B cell (primary cell): Measurements from ENCODE around the gene OR6S1. TPM values are rescaled to one million over a fixed set of nuclear protein-coding genes. Genes with fewer than 3 reads are reported as not detected.

ENCODE experiments used
- ATAC-seq: fragments of 200-7000 bp; cut with Tn5 transposase; one replicate; pipeline ENCODE4 v1.10.0; 2021; ENCODE audit warnings: low read depth, mild to moderate bottlenecking, moderate number of reproducible peaks, moderate library complexity
- CTCF ChIA-PET: fragments of 350-600 bp; sonication (Branson Sonifier 250); formaldehyde crosslinking; loops from one replicate; lab custom pipeline; 2021; ENCODE audit warnings: antibody characterized with exemption, inconsistent platforms; lab: Charles Lee
- POLR2A ChIA-PET: fragments of 350-600 bp; sonication (Branson Sonifier 250); formaldehyde crosslinking; loops from one replicate; lab custom pipeline; 2021; ENCODE audit warnings: antibody characterized with exemption; lab: Charles Lee
- DNase-seq: peaks from one replicate; pipeline ENCODE4 v3.0.0; 2013
- H2AFZ ChIP-seq: 2 replicates; pipeline ENCODE4 v1.6.1; 2012; ENCODE audit warnings: mild to moderate bottlenecking, low read depth, low read length; ENCODE audit not compliant: insufficient read depth, poor library complexity, severe bottlenecking
- H3K27ac ChIP-seq, 2 donors: 1 replicate in 1 of 2; 2 replicates in 1 of 2; pipeline ENCODE4 v1.5.1; 2012 to 2013; ENCODE audit warnings: low read length in 2 of 2, mild to moderate bottlenecking in 2 of 2, moderate library complexity in 1 of 2
- H3K27me3 ChIP-seq, 4 experiments: fragments of 200-600 bp in 1 of 4; sonication (generic) in 1 of 4; replicated peaks in 1 of 4; 1 replicate in 2 of 4; 2 replicates in 2 of 4; pipeline versions ENCODE4 v1.6.1 to v1.7.0; 2013 to 2016; ENCODE audit warnings: low read length in 3 of 4, mild to moderate bottlenecking in 2 of 4, mixed read lengths in 1 of 4, moderate library complexity in 1 of 4; ENCODE audit not compliant: insufficient read depth in 4 of 4, control insufficient read depth in 3 of 4; ENCODE audit errors: control extremely low read depth in 1 of 4
- H3K36me3 ChIP-seq, 2 experiments: replicated peaks in 1 of 2; 1 replicate in 1 of 2; 2 replicates in 1 of 2; pipeline versions ENCODE4 v1.6.1 to v1.7.1; 2013; ENCODE audit warnings: low read length in 1 of 2; ENCODE audit not compliant: insufficient read depth in 2 of 2, control insufficient read depth in 1 of 2; ENCODE audit errors: control extremely low read depth in 1 of 2, extremely low read depth in 1 of 2
- H3K4me1 ChIP-seq, 2 donors: fragments of 200-600 bp in 1 of 2; sonication (generic) in 1 of 2; 1 replicate in 1 of 2; 2 replicates in 1 of 2; pipeline versions ENCODE4 v1.5.1 to v1.6.1; 2013 to 2017; ENCODE audit warnings: low read length in 2 of 2; ENCODE audit not compliant: control insufficient read depth in 2 of 2, insufficient read depth in 2 of 2
- H3K4me2 ChIP-seq: replicated peaks from 2 replicates; pipeline ENCODE3; 2012; ENCODE audit warnings: mild to moderate bottlenecking, low read depth, low read length; ENCODE audit not compliant: poor library complexity, severe bottlenecking
- H3K4me3 ChIP-seq, 5 experiments: fragments of 200-600 bp in 1 of 5; sonication (generic) in 1 of 5; 1 replicate in 3 of 5; 2 replicates in 2 of 5; pipeline versions ENCODE4 v1.5.1 to v1.7.0; 2011 to 2016; ENCODE audit warnings: low read length in 4 of 5, mild to moderate bottlenecking in 4 of 5, low read depth in 2 of 5, control low read depth in 1 of 5, moderate library complexity in 1 of 5; ENCODE audit not compliant: insufficient read depth in 1 of 5; ENCODE audit errors: control extremely low read depth in 1 of 5, extremely low read depth in 1 of 5
- H3K79me2 ChIP-seq: fragments of 200-600 bp; sonication (generic); one replicate; pipeline ENCODE4 v1.6.0; 2016; ENCODE audit warnings: low read length; ENCODE audit not compliant: control insufficient read depth, insufficient read depth
- H3K9ac ChIP-seq: fragments of 200-600 bp; sonication (generic); 2 replicates; pipeline ENCODE4 v1.6.1; 2017; ENCODE audit warnings: mild to moderate bottlenecking, low read length, moderate library complexity
- H3K9me3 ChIP-seq, 3 donors: one replicate each; pipeline versions ENCODE4 v1.6.1 to v1.7.1; 2013; ENCODE audit warnings: low read length in 2 of 3; ENCODE audit not compliant: control insufficient read depth in 2 of 3, insufficient read depth in 1 of 3; ENCODE audit errors: control extremely low read depth in 1 of 3
- H4K20me1 ChIP-seq: 2 replicates; pipeline ENCODE4 v1.6.0; 2012; ENCODE audit warnings: mild to moderate bottlenecking, low read length; ENCODE audit not compliant: insufficient read depth, control insufficient read depth, poor library complexity, severe bottlenecking
- H3K27ac Mint-ChIP-seq: one replicate; pipeline ENCODE4 v1.8.0; 2021; ENCODE audit warnings: mixed read lengths
- H3K27me3 Mint-ChIP-seq: one replicate; pipeline ENCODE4 v1.8.0; 2021; ENCODE audit warnings: mixed read lengths
- H3K4me1 Mint-ChIP-seq: one replicate; pipeline ENCODE4 v1.8.0; 2021; ENCODE audit warnings: mixed read lengths
- H3K4me3 Mint-ChIP-seq: one replicate; pipeline ENCODE4 v1.8.0; 2021; ENCODE audit warnings: mixed read lengths
- H3K9me3 Mint-ChIP-seq: one replicate; pipeline ENCODE4 v1.8.0; 2022; ENCODE audit warnings: mixed read lengths; ENCODE audit not compliant: insufficient read depth
- EZH2 ChIP-seq: IDR thresholded peaks from 2 replicates; pipeline ENCODE4 v1.6.1; 2012; ENCODE audit warnings: borderline replicate concordance, low read depth, mild to moderate bottlenecking, moderate library complexity, low read length; ENCODE audit not compliant: insufficient read depth, poor library complexity, severe bottlenecking
- WGBS: methylation state at CpG from one replicate; pipeline ENCODE4 v1.1.5; 2013; ENCODE audit warnings: missing lambda C conversion rate; ENCODE audit not compliant: insufficient coverage; 5-methylcytosine and 5-hydroxymethylcytosine counted together
- intact Hi-C: fragments of 100-400 bp; cut with micrococcal nuclease; formaldehyde crosslinking; loops from one replicate; pipeline ENCODE4 v1.10.0; 2022
- polyA plus RNA-seq: library from polyadenylated mRNA; depleted of rRNA; stranded (reverse); fragments of >200 nt; gene quantifications from 2 replicates; pipeline ENCODE4 v1.2.3, GENCODE V29; 2012
- total RNA-seq, 2 donors: library from RNA; stranded (reverse); fragments of 120-200 nt in 1 of 2; gene quantifications; 1 replicate in 1 of 2; 2 replicates in 1 of 2; pipeline versions ENCODE4 v1.2.3 to v1.2.4, GENCODE V29; 2013 to 2022
- TF ChIP-seq, protein P1 (sequence below): fragments of 200-600 bp; IDR thresholded peaks from one replicate; pipeline ENCODE4 v1.8.0; 2022; ENCODE audit warnings: antibody characterized with exemption, mild to moderate bottlenecking

OR6S1 gene
- total and polyA plus RNA-seq, 2 donors (not counting 1 experiment from before 2014, with no cell fraction given): 0.16 TPM; not detected in 1

DNA sequence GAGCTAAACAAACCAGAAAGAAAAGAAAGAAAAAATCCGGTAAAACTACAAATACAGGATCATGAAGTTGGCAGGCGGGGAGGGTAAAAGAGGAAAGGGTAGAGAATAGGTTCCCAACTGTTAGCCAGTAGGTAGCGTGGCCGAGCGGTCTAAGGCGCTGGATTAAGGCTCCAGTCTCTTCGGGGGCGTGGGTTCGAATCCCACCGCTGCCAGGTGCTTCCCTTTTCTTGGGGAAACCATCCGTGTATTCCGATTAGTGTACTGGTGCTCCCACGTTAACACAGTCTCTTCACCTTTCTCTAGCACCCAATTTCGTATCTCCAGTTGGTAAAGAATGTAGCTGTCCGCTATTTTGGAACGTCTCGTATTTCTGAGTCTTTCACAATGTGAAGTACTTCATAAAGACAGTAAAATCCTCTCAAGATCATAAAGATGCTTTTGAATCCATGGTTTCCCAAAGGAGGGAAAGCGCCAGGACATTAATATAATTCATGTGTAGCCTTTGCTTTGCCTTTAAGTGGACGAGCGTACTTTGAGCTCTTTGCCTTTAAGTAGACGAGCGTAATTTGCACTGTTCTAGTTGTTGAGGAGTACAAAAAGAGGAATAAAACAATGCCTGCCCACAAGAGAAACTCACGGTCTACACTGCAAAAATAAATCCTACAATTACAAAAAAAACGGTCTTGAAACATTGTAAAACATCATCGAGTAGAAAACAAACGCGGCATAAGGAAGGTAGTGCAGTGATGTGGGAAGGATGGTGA, 31.3 kb downstream of the OR6S1 start:
- Histone ChIP-seq H3K9ac (peak overlapping the region; percentile 83), H2AFZ (peak overlapping the region; percentile 81), H3K79me2 (no peaks in the 10 kb centered on the region), H3K4me2 (peak overlapping the region; percentile 94), H3K36me3 (no peaks in the 10 kb centered on the region), H3K4me1 (peaks cover 38 to 51% of the 10 kb centered on the region in 2 donors), H3K27ac (peak overlapping the region; percentile 11 to 37), H3K9me3 (no peaks in the 10 kb centered on the region), H4K20me1 (no peaks in the 10 kb centered on the region), H3K27me3 (no peaks in the 10 kb centered on the region), H3K4me3 (peak overlapping the region; percentile 74 to 92 (median 86))
- no peaks in the 10 kb centered on the region for H3K27me3 Mint-ChIP-seq
- H3K4me1 Mint-ChIP-seq: peaks cover 6% of the 10 kb centered on the region
- H3K4me3 Mint-ChIP-seq: no peak overlapping the region
- H3K9me3 Mint-ChIP-seq: no peaks in the 10 kb centered on the region
- CTCF ChIA-PET: interaction anchor here (0.6 to 8.9 kb wide), 23 partner anchors 8 to 361 kb away, joined by 3 to 215 read pairs (median 5); partner anchors contain the start of genes CCNB1IP1, PARP2, RNASE4 and TEP1
- 2% methylated on average over 11 of the region's 27 CpGs for WGBS
- ATAC-seq: peak; percentile 10
- no peak for TF ChIP-seq EZH2
- TF ChIP-seq, protein P1, sequence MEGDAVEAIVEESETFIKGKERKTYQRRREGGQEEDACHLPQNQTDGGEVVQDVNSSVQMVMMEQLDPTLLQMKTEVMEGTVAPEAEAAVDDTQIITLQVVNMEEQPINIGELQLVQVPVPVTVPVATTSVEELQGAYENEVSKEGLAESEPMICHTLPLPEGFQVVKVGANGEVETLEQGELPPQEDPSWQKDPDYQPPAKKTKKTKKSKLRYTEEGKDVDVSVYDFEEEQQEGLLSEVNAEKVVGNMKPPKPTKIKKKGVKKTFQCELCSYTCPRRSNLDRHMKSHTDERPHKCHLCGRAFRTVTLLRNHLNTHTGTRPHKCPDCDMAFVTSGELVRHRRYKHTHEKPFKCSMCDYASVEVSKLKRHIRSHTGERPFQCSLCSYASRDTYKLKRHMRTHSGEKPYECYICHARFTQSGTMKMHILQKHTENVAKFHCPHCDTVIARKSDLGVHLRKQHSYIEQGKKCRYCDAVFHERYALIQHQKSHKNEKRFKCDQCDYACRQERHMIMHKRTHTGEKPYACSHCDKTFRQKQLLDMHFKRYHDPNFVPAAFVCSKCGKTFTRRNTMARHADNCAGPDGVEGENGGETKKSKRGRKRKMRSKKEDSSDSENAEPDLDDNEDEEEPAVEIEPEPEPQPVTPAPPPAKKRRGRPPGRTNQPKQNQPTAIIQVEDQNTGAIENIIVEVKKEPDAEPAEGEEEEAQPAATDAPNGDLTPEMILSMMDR: no peak
- POLR2A ChIA-PET: interaction anchor here (1.2 to 1.6 kb wide), 3 partner anchors 73 to 282 kb away, joined by 3 to 4 read pairs (median 3); no protein-coding TSS in a partner anchor
- H3K27ac Mint-ChIP-seq: no peak overlapping the region
- intact Hi-C loops: loop anchor here (5.0 to 10.0 kb wide), 3 partner anchors 172 to 495 kb away; partner anchors contain the start of genes RNASE6 and TMEM253
- peak; percentile 86 for DNase-seq
